ENCODE data around the gene TRAPPC1.
"Not testable (repeated sequence)": the region's sequence is repeated elsewhere in the genome, so short reads cannot be mapped to it uniquely, and the experiment has no call there.

Gene TRAPPC1

DNA sequence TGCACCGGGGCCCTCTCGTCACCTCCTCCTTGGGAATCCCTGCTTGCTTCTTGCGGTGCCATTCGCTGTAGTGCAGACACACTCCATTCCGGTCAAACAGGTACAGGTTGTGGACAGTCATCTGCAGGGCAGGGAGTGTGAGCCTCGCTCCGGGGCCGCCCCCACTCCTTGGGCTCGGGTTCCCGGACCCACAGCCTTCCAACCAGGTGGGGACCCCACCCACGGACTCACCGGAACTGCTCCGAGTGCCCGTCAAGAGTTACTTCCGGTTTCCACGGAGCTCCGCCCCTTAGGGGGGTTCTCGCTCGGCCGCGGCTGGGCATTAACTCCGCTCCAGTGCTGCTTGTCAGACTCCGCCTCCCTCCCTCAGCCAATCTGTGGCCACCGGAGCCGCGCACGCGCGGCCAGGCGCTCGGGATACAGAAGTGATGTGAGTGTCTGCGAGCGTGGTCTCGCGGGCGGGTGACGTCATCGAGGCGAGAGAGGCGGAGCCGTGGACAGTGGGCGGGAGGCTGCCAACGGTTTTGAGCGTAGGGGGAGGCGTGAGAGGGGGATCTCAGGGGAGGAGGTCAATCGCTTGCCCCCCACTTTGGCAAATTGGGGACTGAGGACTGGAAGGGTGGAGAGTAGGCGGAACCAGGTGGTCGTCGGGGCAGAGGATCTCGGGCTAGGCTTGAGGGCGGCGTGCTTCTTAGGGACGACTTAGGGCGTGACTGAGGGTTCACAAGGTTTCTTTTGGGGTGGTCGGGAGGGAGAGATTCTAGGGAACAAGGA, at the start of gene TRAPPC1, which contains the start of gene CNTROB:
TRAPPC1 (minus strand) TSS at position 238 of the 774 bp plus-strand sequence; CDS start at position 121, 117 bp downstream.
CNTROB (plus strand) TSS at position 498 of the 774 bp plus-strand sequence. CDS start 874 bp downstream, outside the sequence.
- in situ Hi-C loops (cut with HindIII; ENCODE audit: low sequenced_read_pairs) = no loop called here

DNA sequence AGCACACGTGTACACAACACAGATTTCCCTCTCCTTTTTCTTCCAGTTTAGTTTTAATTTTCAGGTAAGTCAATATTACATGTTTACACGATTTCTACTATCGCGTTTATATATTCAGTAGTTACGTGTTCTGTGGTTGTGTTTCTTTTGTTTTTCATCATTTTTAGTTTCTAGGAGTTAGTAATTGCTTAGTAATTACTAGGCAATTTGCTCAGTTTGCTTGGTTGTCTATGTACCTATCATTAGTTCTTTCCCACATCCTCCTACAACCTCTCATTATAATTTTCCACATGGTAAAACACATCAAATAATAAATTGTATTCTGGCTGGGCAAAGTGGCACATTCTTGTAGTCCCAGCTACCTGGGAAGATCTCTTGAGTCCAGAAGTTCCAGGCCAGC, 46.1 kb upstream of the TRAPPC1 start:
- in situ Hi-C loops (cut with HindIII; ENCODE audit: low sequenced_read_pairs) = no loop called here

- in situ Hi-C loops (cut with HindIII; ENCODE audit: low sequenced_read_pairs) = no loop called here
Measured at GRCh38 chr17:7977039-7977438, 45.3 kb upstream of the TRAPPC1 start.

DNA sequence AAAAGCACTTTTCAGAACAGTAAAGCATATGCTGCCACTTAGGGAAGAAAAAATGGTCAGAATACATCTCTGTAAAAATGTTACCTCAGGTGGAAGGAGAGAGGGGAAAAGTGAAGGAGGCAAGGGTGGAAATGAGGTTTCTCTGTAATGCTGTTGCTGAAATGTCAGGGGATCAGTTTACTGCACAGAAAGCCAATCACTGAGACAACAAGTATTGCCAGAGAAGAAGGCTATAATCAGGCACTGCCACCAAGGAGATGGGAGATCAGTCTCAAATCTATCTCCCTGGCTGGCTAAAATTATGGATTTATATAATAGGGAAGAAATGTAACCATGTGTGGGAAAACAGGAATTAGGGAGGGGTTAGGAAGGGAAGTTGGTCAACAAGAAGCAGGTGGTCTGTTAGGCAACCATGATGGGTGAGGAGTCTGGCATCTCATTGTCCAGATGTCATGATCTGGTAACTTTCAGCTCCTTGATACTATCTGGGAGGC, 42.9 kb upstream of the TRAPPC1 start:
- in situ Hi-C loops (cut with HindIII; ENCODE audit: low sequenced_read_pairs) = no loop called here

- in situ Hi-C loops (cut with HindIII; ENCODE audit: low sequenced_read_pairs) = no loop called here
Measured at GRCh38 chr17:7972131-7972785, 40.5 kb upstream of the TRAPPC1 start.

- in situ Hi-C loops (cut with HindIII; ENCODE audit: low sequenced_read_pairs) = no loop called here
Measured at GRCh38 chr17:7971651-7972050, 39.9 kb upstream of the TRAPPC1 start.

GRCh38 chr17:7969433-7969832, 37.7 kb upstream of the TRAPPC1 start:
- in situ Hi-C loops (cut with HindIII; ENCODE audit: low sequenced_read_pairs) = no loop called here

DNA sequence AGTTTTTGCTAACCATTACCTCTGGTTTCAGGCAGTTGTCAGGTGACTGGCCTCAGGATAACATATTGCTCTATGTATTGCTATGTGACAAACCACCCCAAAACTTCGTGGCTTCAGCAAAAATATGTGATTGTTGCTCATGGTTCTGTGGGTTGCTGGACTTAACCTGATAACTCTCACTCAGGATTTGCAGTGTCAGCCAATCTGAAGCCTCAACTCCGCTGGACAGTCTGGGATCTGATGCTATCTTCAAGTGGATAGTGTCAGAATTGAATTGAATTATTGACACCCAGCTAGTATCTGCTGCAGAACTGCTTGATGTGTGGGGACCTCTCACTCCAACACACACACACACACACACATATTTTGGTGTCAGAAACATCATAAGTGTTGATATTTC, 36.0 kb upstream of the TRAPPC1 start:
- in situ Hi-C loops (cut with HindIII; ENCODE audit: low sequenced_read_pairs) = no loop called here

DNA sequence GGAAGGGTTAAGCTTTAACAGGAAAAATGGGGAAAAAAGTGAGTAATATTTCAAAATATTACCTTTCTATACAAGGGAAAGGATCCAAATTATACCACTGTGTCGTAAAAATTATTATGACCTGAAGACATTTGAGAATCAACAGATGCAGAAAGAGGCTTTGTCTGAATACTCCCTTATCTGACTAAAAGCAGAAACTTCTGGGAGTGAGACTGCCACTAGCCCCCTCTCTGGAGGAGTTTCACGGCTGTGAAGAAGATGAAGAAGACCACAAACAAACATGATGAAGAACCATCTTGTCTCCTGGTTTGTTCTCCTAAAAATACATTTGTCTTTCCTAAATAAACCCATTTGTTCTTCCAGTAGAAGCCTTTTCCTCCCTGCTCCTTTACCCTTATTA, 29.7 kb upstream of the TRAPPC1 start:
- in situ Hi-C loops (cut with HindIII; ENCODE audit: low sequenced_read_pairs) = no loop called here

DNA sequence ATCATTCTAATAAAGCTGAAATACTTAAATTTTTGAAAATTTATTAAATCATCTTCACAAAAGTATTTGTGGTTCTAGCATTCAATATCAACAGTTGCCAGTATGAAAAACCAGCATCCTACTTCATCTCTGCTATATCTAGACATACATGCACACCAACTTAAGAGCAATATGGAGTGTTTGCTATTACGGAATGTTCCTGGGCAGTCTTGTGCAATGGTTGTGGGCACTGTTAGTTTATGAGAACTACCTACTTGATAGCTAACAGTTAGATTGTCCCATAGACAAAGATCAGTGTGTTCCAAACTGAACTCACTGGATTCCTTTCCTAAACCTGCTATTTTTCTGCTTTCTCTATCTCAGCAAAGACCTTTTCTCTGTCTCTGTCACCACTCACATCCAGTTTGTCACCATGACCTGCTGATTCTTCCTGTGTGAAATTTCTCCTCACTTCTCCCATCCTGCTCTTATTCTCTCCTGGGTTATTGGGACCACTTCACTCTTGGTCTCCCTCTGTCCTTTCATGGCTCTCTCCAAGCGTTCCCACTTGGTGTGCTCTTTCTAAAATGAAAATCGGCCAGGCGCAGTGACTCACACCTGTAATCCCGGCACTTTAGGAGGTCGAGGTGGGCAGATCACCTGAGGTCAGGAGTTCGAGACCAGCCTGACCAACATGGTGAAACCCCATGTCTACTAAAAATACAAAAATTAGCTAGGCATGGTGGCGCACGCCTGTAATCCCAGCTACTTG, 27.9 kb upstream of the TRAPPC1 start:
- in situ Hi-C loops (cut with HindIII; ENCODE audit: low sequenced_read_pairs) = no loop called here

GRCh38 chr17:7956228-7956965, 24.7 kb upstream of the TRAPPC1 start:
- in situ Hi-C loops (cut with HindIII; ENCODE audit: low sequenced_read_pairs) = no loop called here

DNA sequence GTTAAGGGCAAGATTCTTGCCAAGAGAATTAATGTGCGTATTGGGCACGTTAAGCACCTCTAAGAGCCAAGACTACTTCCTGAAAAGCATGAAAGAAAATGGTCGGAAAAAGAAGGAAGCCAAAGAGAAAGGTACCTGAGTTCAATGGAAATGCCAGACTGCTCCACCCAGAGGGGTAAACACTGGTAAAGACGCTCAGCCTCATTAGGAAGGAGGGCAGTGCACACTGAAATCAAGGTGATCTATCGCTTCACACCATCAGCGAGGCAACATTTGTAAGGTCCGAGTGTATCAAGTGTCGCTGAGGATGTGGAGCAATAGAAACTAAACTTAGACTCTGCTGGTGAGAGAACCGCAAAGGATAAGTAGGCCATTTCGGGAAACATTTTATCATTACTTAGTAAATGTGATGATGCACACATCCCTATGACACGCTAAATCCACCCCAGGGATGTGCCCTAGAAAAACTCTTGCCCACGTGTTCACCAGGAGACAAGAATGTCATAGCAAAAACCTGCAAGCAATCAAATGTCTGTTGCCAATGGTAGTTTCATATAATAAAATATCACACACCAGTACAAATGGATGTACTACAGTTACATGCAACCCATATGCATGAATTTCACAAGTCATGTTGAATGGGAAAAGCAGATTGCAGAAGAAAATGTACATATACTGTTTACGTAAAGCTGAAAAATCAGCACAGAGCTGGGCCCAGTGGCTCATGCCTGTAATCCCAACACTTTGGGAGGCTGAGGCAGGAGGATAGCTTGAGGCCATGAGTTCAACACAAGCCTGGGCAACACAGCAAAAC, 23.9 kb upstream of the TRAPPC1 start:
- in situ Hi-C loops (cut with HindIII; ENCODE audit: low sequenced_read_pairs) = no loop called here

GRCh38 chr17:7953266-7953665, 21.5 kb upstream of the TRAPPC1 start:
- in situ Hi-C loops (cut with HindIII; ENCODE audit: low sequenced_read_pairs) = not testable (repeated sequence)

GRCh38 chr17:7951143-7951792, 19.5 kb upstream of the TRAPPC1 start:
- in situ Hi-C loops (cut with HindIII; ENCODE audit: low sequenced_read_pairs) = no loop called here

DNA sequence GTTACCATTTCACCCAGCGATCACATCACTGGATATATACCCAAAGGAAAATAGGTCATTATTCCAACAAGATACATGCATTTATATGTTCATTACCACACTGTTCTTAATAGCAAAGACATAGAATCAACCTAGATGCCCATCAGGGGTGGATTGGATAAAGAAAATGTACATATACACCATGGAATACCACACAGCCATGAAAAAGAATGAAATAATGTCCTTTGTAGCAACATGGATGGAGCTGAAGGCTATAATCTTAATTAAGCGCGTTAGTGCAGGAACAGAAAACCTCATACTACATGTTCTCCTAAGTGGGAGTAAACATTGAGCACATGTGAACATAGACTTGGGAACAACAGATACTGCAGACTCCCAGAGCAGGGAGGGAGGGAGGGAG, 18.8 kb upstream of the TRAPPC1 start:
- in situ Hi-C loops (cut with HindIII; ENCODE audit: low sequenced_read_pairs) = no loop called here

DNA sequence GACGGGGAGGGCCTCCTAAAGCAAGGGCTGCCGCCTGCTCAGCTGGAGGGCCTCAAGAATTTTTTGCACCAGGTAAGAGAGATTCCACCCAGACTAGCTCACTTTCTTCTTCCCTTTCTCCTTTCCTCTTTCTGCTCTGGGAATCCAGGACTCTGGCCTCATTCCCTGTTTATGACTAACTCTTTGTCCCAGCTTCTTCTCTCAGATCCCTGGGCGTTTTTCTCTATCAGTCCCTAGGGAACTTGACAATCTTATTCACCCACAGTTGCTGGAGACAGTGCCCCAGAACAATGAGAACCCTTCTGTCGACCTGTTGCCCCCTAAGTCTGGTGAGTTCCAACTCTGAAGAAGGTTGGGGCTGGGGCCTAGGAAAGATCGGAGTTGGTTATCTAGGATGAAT, 15.9 kb upstream of the TRAPPC1 start:
- in situ Hi-C loops (cut with HindIII; ENCODE audit: low sequenced_read_pairs) = no loop called here

DNA sequence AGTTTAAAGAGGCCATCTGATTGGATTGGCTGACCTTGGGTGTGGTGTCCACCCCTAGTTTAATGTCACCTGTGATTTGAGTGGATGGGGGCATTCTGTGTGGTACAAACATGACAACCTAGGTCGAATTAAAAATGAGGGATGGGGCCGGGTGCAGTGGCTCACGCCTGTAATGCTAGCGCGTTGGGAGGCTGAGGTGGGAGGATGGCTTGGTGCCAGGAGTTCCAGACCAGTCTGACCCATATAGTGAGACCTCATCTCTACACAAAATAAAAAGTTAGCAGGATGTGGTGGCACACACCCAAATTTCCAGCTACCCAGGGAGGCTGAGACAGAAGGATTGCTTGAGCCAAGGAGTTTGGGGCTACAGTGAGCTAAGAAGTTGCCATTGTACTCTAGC, 14.7 kb upstream of the TRAPPC1 start:
- in situ Hi-C loops (cut with HindIII; ENCODE audit: low sequenced_read_pairs) = no loop called here

- in situ Hi-C loops (cut with HindIII; ENCODE audit: low sequenced_read_pairs) = no loop called here
Measured at GRCh38 chr17:7945651-7946050, 13.9 kb upstream of the TRAPPC1 start.

GRCh38 chr17:7944326-7944725, 12.6 kb upstream of the TRAPPC1 start:
- in situ Hi-C loops (cut with HindIII; ENCODE audit: low sequenced_read_pairs) = no loop called here

All from DLD1 (cell line).